Measurements from ENCODE around the gene E2F4.

Gene E2F4

GRCh38 chr16:67155295-67156142, 36.4 kb upstream of the E2F4 start:
- TF ChIP-seq ZFP3 (CRISPR knock-in tag; IDR thresholded peaks at IDR 0.05) (peak; percentile 76; the same call in 1 of the 2 replicates), BACH2 (CRISPR knock-in tag; IDR thresholded peaks at IDR 0.05; ENCODE audit: borderline replicate concordance) (no peak)
- ATAC-seq: peak; percentile 69

GRCh38 chr16:67156143-67156844, 35.7 kb upstream of the E2F4 start:
- ATAC-seq: no peak
- no peak for TF ChIP-seq ZNF70 (CRISPR knock-in tag; IDR thresholded peaks at IDR 0.05)
- no peak for TF ChIP-seq TOX (CRISPR knock-in tag; IDR thresholded peaks at IDR 0.05; ENCODE audit: borderline replicate concordance)
- no peak for TF ChIP-seq ZFP3 (CRISPR knock-in tag; IDR thresholded peaks at IDR 0.05)
- TF ChIP-seq CSDC2 (CRISPR knock-in tag; IDR thresholded peaks at IDR 0.05): no peak
- no peak for TF ChIP-seq BACH2 (CRISPR knock-in tag; IDR thresholded peaks at IDR 0.05; ENCODE audit: borderline replicate concordance)

DNA sequence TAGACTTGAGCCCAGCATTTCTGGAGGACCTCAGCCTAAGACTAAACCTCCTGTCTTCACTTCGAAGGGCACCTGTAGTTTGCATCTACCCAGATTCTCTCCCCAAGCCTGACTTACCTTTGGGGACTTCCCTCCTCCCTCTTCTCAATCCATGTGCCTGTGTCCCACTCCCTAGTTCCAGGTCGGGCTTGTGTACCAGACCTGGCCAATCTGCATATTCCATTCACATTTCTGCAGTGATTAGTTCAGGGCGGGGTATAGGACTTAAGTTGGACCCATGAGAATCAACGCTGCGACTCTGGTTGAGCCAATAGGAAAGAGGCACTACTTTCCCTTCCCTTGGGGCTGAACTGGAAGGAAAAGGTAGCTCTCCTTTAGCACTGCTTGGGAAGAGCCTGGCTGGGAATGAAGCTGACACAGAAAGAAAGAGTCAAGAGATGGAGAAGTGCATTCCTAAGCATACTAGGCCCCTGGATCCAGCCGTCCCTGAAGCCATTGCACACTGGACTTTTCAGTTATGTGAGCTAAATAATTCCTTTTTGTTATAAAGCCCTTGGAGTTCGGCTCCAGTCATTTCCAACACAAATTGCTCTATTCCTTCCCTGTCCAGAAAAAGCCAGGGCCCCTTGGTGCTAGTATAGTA, 34.7 kb upstream of the E2F4 start:
- no peak for TF ChIP-seq PPARA (CRISPR knock-in tag; IDR thresholded peaks at IDR 0.05; ENCODE audit: borderline replicate concordance)
- no peak for TF ChIP-seq TOX (CRISPR knock-in tag; IDR thresholded peaks at IDR 0.05; ENCODE audit: borderline replicate concordance)
- no peak for TF ChIP-seq OSR1 (CRISPR knock-in tag; IDR thresholded peaks at IDR 0.05)
- no peak for TF ChIP-seq ARNTL (CRISPR knock-in tag; IDR thresholded peaks at IDR 0.05; ENCODE audit: borderline replicate concordance, low read depth)
- TF ChIP-seq, protein P1, sequence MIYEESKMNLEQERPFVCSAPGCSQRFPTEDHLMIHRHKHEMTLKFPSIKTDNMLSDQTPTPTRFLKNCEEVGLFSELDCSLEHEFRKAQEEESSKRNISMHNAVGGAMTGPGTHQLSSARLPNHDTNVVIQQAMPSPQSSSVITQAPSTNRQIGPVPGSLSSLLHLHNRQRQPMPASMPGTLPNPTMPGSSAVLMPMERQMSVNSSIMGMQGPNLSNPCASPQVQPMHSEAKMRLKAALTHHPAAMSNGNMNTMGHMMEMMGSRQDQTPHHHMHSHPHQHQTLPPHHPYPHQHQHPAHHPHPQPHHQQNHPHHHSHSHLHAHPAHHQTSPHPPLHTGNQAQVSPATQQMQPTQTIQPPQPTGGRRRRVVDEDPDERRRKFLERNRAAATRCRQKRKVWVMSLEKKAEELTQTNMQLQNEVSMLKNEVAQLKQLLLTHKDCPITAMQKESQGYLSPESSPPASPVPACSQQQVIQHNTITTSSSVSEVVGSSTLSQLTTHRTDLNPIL (CRISPR knock-in tag; IDR thresholded peaks at IDR 0.05; ENCODE audit: low read depth): no peak
- no peak for TF ChIP-seq TCF4 (CRISPR knock-in tag; IDR thresholded peaks at IDR 0.05; ENCODE audit: borderline replicate concordance)
- TF ChIP-seq ZNF70 (CRISPR knock-in tag; IDR thresholded peaks at IDR 0.05): no peak
- no peak for TF ChIP-seq GLIS3 (CRISPR knock-in tag; IDR thresholded peaks at IDR 0.05)
- TF ChIP-seq TSHZ2 (CRISPR knock-in tag; IDR thresholded peaks at IDR 0.05): no peak
- no peak for TF ChIP-seq ZNF565 (CRISPR knock-in tag; conservative IDR thresholded peaks at IDR 0.05; ENCODE audit: low read depth)
- TF ChIP-seq RARB (CRISPR knock-in tag; IDR thresholded peaks at IDR 0.05): no peak
- TF ChIP-seq, protein P2, sequence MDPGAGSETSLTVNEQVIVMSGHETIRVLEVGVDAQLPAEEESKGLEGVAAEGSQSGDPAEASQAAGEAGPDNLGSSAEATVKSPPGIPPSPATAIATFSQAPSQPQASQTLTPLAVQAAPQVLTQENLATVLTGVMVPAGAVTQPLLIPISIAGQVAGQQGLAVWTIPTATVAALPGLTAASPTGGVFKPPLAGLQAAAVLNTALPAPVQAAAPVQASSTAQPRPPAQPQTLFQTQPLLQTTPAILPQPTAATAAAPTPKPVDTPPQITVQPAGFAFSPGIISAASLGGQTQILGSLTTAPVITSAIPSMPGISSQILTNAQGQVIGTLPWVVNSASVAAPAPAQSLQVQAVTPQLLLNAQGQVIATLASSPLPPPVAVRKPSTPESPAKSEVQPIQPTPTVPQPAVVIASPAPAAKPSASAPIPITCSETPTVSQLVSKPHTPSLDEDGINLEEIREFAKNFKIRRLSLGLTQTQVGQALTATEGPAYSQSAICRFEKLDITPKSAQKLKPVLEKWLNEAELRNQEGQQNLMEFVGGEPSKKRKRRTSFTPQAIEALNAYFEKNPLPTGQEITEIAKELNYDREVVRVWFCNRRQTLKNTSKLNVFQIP (CRISPR knock-in tag; IDR thresholded peaks at IDR 0.05; ENCODE audit: borderline replicate concordance, low read depth): no peak
- no peak for TF ChIP-seq ISL1 (CRISPR knock-in tag; IDR thresholded peaks at IDR 0.05)
- TF ChIP-seq ZNF8 (CRISPR knock-in tag; IDR thresholded peaks at IDR 0.05): no peak
- no peak for TF ChIP-seq SNAI2 (CRISPR knock-in tag; IDR thresholded peaks at IDR 0.05)
- no peak for TF ChIP-seq ESRRG (CRISPR knock-in tag; IDR thresholded peaks at IDR 0.05)
- no peak for TF ChIP-seq ZC3H10 (CRISPR knock-in tag; IDR thresholded peaks at IDR 0.05)
- TF ChIP-seq BACH2 (CRISPR knock-in tag; IDR thresholded peaks at IDR 0.05; ENCODE audit: borderline replicate concordance): no peak
- TF ChIP-seq, protein P3, sequence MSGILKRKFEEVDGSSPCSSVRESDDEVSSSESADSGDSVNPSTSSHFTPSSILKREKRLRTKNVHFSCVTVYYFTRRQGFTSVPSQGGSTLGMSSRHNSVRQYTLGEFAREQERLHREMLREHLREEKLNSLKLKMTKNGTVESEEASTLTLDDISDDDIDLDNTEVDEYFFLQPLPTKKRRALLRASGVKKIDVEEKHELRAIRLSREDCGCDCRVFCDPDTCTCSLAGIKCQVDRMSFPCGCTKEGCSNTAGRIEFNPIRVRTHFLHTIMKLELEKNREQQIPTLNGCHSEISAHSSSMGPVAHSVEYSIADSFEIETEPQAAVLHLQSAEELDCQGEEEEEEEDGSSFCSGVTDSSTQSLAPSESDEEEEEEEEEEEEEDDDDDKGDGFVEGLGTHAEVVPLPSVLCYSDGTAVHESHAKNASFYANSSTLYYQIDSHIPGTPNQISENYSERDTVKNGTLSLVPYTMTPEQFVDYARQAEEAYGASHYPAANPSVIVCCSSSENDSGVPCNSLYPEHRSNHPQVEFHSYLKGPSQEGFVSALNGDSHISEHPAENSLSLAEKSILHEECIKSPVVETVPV (CRISPR knock-in tag; IDR thresholded peaks at IDR 0.05): no peak
- TF ChIP-seq CSDC2 (CRISPR knock-in tag; IDR thresholded peaks at IDR 0.05): no peak
- no peak for ATAC-seq

All from SK-N-SH treated with all-trans-retinoic acid at 6 μM for 48 hours (cell line).